Activated B cell treated with CpG ODN at 0.5 μM for 24 hours (primary cell): ENCODE data around the gene SHC3. TPM values are rescaled to one million over a fixed set of nuclear protein-coding genes. Genes with fewer than 3 reads are reported as not detected.

ENCODE experiments used
- ATAC-seq: fragments of 200-7000 bp; cut with Tn5 transposase; one replicate; pipeline ENCODE4 v1.10.0; 2021; ENCODE audit warnings: low read depth, mild to moderate bottlenecking, moderate library complexity
- CTCF ChIA-PET: fragments of 350-600 bp; sonication (Branson Sonifier 250); formaldehyde crosslinking; loops from one replicate; lab custom pipeline; 2021; ENCODE audit warnings: antibody characterized with exemption; lab: Charles Lee
- POLR2A ChIA-PET: fragments of 350-600 bp; sonication (Branson Sonifier 250); formaldehyde crosslinking; loops from one replicate; lab custom pipeline; 2021; ENCODE audit warnings: antibody characterized with exemption; lab: Charles Lee
- DNase-seq: peaks from one replicate; pipeline ENCODE4 v3.0.0; 2022
- H3K27ac Mint-ChIP-seq: one replicate; pipeline ENCODE4 v1.8.0; 2020; ENCODE audit warnings: mixed read lengths
- H3K27me3 Mint-ChIP-seq: one replicate; pipeline ENCODE4 v1.8.0; 2021; ENCODE audit warnings: mixed read lengths
- H3K36me3 Mint-ChIP-seq: one replicate; pipeline ENCODE4 v1.8.0; 2021; ENCODE audit warnings: low read depth, mixed read lengths
- H3K4me1 Mint-ChIP-seq: one replicate; pipeline ENCODE4 v1.8.0; 2021; ENCODE audit warnings: mixed read lengths
- H3K4me3 Mint-ChIP-seq: one replicate; pipeline ENCODE4 v1.8.0; 2020; ENCODE audit warnings: mild to moderate bottlenecking, mixed read lengths
- H3K9me3 Mint-ChIP-seq: one replicate; pipeline ENCODE4 v1.8.0; 2020; ENCODE audit warnings: mixed read lengths
- CTCF ChIP-seq: fragments of 200-600 bp; IDR thresholded peaks from one replicate; pipeline ENCODE4 v1.8.0; 2022; ENCODE audit warnings: antibody characterized with exemption, mild to moderate bottlenecking
- intact Hi-C: fragments of 100-400 bp; cut with micrococcal nuclease; formaldehyde crosslinking; loops from one replicate; pipeline ENCODE4 v1.15.1; 2024
- total RNA-seq: library from RNA; stranded (reverse); gene quantifications from 2 replicates; pipeline ENCODE4 v1.2.3, GENCODE V29; 2022

SHC3 gene
- total RNA-seq, 1 donor from 2014 or later = not detected

- POLR2A ChIA-PET = no interaction called here
- Mint-ChIP-seq H3K27me3 (peaks cover 24% of the 10 kb centered on the region), H3K9me3 (no peaks in the 10 kb centered on the region), H3K4me1 (peaks cover 10% of the 10 kb centered on the region), H3K4me3 (no peak overlapping the region), H3K36me3 (no peaks in the 10 kb centered on the region), H3K27ac (no peak overlapping the region)
- no peak for ATAC-seq
- CTCF ChIA-PET = no interaction called here
- no peak for TF ChIP-seq CTCF
- no peak for DNase-seq
- intact Hi-C loops = no loop called here
These were observed 182.3 kb downstream of the SHC3 start for GRCh38 chr9:88996046-88996920.

- intact Hi-C loops = no loop called here
- Mint-ChIP-seq H3K4me3 (no peak overlapping the region), H3K9me3 (no peaks in the 10 kb centered on the region), H3K36me3 (no peaks in the 10 kb centered on the region), H3K4me1 (peaks cover 6% of the 10 kb centered on the region), H3K27me3 (peaks cover 27% of the 10 kb centered on the region), H3K27ac (no peak overlapping the region)
- ATAC-seq = no peak
- no peak for TF ChIP-seq CTCF
- ChIA-PET POLR2A (no interaction called here), CTCF (no interaction called here)
- DNase-seq = no peak
These were observed 183.0 kb downstream of the SHC3 start for GRCh38 chr9:88995627-88996026.

- H3K36me3 Mint-ChIP-seq = no peaks in the 10 kb centered on the region
- DNase-seq (no peak), ATAC-seq (no peak)
- TF ChIP-seq CTCF = no peak
- H3K4me3 Mint-ChIP-seq = no peak overlapping the region
- ChIA-PET POLR2A (no interaction called here), CTCF (no interaction called here)
- intact Hi-C loops = no loop called here
- peaks cover 29% of the 10 kb centered on the region for H3K27me3 Mint-ChIP-seq
- no peaks in the 10 kb centered on the region for H3K9me3 Mint-ChIP-seq
- H3K4me1 Mint-ChIP-seq = peaks cover 6% of the 10 kb centered on the region
- no peak overlapping the region for H3K27ac Mint-ChIP-seq
These were observed 183.4 kb downstream of the SHC3 start for GRCh38 chr9:88995200-88995577.

- peaks cover 8% of the 10 kb centered on the region for H3K4me1 Mint-ChIP-seq
- no peak for TF ChIP-seq CTCF
- intact Hi-C loops = no loop called here
- no peak overlapping the region for H3K27ac Mint-ChIP-seq
- peaks cover 31% of the 10 kb centered on the region for H3K27me3 Mint-ChIP-seq
- no peak overlapping the region for H3K4me3 Mint-ChIP-seq
- H3K36me3 Mint-ChIP-seq = no peaks in the 10 kb centered on the region
- no peaks in the 10 kb centered on the region for H3K9me3 Mint-ChIP-seq
- DNase-seq (no peak), ATAC-seq (no peak)
- ChIA-PET POLR2A (interaction anchor here (0.7 kb wide), 1 partner anchor 1128 kb away, joined by 3 read pairs; no protein-coding TSS in a partner anchor), CTCF (no interaction called here)
These were observed 184.0 kb downstream of the SHC3 start for GRCh38 chr9:88994469-88995199.

GRCh38 chr9:88993871-88994460, 184.7 kb downstream of the SHC3 start:
- H3K4me3 Mint-ChIP-seq = no peak overlapping the region
- no peaks in the 10 kb centered on the region for H3K36me3 Mint-ChIP-seq
- no peak for ATAC-seq
- ChIA-PET POLR2A (interaction anchor here (0.7 kb wide), 1 partner anchor 1128 kb away, joined by 3 read pairs; no protein-coding TSS in a partner anchor), CTCF (no interaction called here)
- no peaks in the 10 kb centered on the region for H3K9me3 Mint-ChIP-seq
- H3K27me3 Mint-ChIP-seq = peaks cover 31% of the 10 kb centered on the region
- no peak overlapping the region for H3K27ac Mint-ChIP-seq
- intact Hi-C loops = no loop called here
- TF ChIP-seq CTCF = no peak
- H3K4me1 Mint-ChIP-seq = peaks cover 14% of the 10 kb centered on the region
- no peak for DNase-seq
